RPMI8226 (cell line): Measurements from ENCODE around the gene LIG1.
"Not testable (repeated sequence)": the region's sequence is repeated elsewhere in the genome, so short reads cannot be mapped to it uniquely, and the experiment has no call there.

Experiments
- DNase-seq: peaks from one replicate; pipeline ENCODE4 v3.0.0-alpha.2; 2015

LIG1 gene

GRCh38 chr19:48120505-48120904, 49.6 kb downstream of the LIG1 start:
- no peak for DNase-seq

DNA sequence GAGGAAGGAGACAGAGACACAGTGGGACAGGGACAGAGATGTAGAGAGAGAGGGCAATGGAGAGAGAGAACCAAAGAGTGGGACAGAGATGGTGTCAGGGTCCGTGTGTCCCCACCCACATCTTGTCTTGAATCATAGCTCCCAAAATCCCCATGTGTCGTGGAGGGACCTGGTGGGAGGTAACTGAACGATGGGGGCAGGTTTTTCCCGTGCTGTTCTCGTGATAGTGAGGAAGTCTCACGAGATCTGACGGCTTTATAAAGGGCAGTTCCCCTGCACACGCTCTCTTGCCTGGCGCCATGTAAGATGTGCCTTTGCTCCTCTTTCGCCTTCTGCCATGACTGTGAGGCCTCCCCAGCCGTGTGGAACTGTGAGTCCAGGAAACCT, 52.0 kb downstream of the LIG1 start:
- DNase-seq, result no peak

DNA sequence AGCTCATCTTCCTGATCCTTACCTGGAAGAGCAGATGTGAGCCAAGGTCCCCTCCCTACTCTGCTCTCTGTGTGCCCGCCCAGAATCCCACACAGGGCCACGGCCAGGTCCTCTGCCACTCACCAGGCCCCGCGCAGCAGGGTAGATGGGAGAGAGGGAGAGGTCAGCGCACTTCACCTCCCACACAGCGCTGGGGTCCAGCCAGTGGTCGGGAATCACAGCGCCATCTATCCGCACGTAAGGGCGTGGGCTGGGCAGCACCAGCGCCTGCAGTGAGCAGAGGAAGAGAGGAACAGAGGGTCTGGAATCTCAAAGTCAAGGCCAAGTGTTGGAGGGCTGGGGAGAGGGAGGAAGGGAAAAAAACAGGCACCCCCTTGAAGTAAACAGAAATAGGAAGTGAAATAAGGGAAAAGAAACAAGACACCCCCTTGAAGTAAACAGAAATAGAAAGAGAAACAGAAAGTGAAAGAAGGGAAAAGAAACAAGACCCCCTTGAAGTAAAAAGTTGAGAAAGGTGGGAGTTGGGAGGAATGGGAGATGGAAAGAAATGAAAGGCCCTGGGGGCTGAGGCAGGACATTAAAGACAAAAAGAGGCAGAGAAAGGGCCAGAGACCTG, 52.5 kb downstream of the LIG1 start:
- DNase-seq, result no peak

DNA sequence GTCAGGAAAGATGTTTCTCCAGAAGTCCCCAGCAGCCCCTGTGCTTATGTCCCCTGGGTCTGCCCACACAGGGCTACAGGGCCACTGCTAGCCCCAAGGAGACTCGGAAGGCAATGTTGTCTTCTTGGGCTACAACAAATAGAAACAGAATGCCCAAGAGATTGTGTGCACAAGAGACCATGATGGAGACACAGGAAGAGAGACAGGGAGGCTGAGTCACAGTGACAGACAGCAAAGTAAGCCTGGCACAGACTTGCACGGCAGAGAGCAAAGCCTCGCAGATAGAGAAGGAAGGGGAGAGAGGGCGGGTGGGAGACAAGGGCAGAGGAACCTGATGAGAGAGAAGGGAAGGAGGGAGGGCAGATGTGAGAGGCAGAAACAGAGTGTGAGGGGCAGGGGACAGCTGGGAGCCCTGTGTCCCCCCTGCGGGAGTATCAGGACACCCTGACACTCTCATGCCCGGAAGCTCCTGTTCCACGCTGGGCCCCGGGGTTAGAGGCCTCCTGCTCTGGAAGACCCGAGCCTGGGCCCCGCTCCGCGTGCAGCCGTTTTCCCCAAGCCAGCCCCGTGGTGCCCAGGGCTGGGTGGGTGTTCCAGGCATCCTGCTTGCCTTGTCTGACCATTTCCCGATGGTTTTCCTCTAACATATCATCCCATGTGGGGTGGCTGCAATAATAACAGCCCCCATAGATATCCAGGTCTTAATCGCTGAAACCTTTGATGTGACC, 56.8 kb downstream of the LIG1 start:
- DNase-seq, result no peak

GRCh38 chr19:48111280-48111679, 58.9 kb downstream of the LIG1 start:
- no peak for DNase-seq

GRCh38 chr19:48110350-48110966, 59.7 kb downstream of the LIG1 start, which contains the start of gene PLA2G4C:
Gene PLA2G4C (minus strand): TSS chr19:48110817. CDS start chr19:48106529, 4,288 bp downstream.
- DNase-seq, result peak; percentile 87

DNA sequence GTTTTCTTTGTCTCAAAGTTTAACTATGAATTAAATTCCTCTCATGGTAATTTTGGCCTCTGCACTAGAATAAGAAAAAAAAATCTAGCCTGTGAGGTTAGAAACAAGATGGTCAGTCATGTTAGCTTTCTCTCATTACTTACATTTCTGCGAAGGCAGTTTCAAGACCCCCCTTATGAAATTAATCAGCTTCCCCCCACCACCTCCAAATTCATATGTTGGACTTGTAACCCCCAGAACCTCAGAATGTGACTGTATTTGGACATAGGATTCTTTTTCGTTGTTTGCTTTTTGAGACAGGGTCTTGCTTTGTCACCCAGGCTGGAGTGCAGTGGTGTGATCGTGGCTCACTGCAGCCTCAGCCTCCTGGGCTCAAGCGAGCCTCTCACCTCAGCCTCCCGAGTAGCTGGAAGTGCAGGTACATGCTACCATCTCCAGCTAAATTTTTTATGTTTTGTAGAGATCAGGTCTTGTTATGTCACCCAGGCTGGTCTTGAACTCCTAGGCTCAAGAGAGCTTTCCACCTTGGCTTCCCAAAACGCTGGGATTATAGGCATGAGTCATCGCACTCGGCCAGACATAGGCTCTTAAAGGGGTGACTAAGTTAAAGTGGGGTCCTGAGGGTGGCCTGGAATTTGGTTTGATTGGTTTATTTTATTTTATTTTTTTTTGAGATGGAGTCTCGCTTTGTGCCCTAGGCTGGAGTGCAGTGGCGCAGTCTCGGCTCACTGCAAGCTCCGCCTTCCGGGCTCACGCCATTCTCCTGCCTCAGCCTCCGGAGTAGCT, 61.0 kb downstream of the LIG1 start:
- DNase-seq, result no peak

DNA sequence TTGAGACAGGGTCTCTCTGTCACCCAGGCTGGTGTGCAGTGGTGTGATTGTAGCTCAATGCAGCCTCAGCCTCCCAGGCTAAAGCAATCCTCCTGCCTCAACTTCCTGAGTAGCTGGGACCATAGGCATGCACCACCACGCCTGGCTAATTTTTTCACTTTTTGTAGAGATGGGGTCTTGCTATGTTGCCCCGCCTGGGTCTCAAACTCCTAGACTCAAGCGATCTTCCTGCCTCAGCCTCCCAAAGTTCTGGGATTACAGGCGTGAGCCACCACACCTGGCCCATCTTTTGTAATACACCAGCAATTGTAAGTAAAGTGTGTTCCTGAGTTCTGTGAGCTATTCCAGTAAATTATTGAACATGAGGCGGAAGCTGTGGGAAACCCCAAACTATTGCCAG, 66.2 kb downstream of the LIG1 start:
- no peak for DNase-seq

DNA sequence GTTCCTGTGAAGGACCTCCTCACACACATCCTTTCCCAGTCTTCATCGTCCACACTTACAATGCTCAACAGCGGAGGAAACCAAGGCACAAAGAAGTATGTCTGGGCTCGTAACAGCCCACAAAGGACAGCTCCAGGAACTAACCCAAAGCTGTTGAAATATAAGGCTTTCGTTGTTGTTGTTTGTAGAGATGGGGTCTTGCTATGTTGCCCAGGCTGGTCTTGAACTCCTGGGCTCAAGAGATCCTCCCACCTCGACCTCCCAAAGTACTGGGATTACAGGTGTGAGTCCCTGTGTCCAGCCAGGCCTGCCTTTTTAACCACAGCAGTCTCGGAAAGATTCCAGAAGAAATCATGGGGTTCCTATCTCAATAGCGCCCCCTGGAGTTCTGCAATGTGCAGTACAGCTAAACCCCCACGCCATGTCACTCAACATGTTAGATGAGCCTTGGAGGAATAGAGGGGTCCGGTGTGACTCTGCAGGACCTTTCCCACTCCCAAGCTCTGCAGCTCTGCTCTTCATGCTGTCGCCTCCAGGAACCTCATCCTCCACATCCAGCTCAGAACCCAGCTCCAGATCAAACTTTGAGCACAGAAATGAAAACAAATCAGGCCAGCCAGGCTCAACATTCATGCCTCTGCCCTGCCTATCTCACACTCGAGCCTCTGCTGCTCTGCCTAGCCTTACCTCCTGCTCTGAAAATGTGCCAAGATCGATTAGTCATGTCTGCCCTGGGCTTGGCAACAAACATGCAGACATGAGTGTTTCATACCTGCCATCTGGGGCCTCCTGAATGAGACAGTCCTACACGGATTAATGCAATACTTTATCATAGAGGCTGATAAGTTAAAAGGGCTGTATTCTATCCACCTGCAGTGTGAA, 67.0 kb downstream of the LIG1 start:
- peak; percentile 55 for DNase-seq

GRCh38 chr19:48095612-48096175, 74.5 kb downstream of the LIG1 start:
- DNase-seq, result no peak

DNA sequence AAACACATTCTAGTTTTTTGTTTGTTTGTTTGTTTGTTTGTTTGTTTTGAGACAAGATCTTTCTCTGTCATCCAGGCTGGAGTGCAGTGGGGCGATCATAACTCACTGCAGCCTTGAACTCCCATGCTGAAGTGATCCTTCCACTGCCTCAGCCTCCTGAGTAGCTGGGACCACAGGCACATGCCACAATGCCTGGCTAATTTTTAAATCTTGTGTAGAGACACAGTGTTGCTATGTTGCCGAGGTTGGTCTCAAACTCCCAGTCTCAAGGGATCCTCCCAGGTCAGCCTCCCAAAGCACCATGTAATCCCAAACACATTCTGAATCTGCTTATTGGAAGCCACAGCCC, 75.3 kb downstream of the LIG1 start:
- DNase-seq, result no peak

DNA sequence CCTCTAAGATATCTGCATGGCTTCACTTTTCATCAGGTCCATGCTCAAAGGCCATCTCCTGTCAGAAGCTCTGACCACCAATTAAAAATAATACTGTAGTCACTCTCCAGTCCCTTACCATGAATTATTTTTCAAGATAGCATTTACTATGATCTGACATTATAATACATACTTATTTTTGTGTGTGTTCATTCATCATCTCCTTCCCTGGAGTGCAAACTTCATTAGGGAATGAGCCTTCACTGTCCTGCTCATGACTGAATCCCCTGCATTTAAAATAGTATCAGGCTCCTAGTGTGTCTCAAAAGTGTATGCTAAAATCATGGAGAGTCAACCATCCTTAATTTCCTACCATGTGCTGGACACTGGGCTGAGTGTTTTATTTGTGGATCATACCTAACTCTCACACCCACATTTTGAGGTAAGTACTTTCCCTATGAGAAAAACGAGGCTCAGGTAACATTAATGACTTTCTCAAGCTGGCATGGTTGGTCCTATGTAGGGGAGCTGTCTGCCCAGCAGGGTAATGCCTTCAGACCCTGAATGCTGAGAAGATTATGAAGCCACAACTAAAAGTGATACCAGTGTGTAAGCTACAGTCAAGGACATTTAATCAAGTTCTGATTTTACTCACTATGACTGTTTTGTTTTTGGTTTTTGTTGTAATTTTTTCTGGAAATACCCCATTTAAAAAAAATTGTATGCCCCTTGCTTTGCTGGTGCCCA, 75.9 kb downstream of the LIG1 start:
- no peak for DNase-seq

GRCh38 chr19:48091111-48091718, 78.9 kb downstream of the LIG1 start:
- DNase-seq, result not testable (repeated sequence)

- no peak for DNase-seq
Observed at GRCh38 chr19:48090281-48090802, 79.8 kb downstream of the LIG1 start.

DNA sequence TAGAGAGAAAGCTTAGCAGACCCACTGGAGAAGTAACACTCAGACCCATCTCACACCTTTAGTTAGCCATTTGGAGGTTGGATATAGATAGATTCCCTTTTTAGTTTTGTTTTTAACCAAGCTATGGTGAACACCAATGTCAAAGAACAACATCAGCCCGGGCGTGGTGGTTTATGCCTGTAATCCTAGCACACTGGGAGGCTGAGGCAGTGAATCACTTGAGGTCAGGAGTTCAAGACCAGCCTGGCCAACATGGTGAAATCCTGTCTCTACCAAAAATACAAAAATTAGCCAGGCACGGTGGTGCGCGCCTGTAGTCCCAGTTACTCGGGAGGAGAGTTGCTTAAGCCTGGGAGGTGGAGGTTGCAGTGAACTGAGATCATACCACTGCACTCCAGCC, 81.2 kb downstream of the LIG1 start:
- not testable (repeated sequence) for DNase-seq

- DNase-seq, result no peak
Observed at GRCh38 chr19:48085904-48086864, 84.0 kb downstream of the LIG1 start.

DNA sequence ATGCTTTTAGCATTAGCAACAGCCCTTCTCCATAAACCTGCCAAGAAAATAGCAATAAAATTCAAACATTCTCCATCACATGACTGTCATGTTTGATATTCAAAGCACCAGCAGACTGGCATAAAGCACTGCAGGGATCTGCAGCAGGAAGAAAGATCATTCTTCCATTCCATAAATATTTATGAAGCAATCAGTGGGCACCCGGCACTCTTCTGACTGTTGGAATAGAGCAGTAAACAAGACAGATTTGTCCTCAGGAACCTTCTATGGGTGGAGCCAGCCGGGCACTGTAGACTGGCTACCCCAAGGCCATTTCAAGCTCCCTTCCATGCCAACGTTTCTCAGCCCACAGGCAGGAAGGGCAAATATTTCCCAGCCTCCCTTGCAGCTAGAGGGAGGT, 85.1 kb downstream of the LIG1 start:
- DNase-seq, result no peak

- DNase-seq, result no peak
Observed at GRCh38 chr19:48081106-48081505, 89.0 kb downstream of the LIG1 start.

DNA sequence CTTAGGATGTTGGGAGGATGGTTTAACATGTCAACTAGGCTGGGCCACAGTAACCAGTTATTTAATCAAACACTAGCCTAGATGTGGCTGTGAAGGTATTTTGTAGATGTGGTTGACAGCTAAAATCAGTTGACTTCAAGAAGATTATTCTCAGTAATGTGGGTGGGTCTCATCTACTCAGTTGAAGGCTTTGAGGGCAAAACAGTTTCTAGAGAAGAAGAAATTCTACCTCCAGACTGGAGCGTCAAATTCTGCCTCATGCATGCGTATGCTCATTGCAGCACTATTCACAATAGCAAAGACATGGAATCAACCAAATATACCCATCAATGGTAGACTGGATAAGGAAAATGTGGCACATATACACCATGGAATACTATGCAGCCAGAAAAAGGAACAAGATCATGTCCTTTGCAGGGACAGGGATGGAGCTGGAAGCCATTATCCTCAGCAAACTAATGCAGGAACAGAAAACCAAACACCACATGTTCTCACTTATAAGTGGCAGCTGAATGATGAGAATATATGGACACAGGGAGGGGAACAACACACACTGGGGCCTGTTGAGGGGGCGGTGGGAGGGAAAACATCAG, 99.9 kb downstream of the LIG1 start:
- DNase-seq, result not testable (repeated sequence)
